Endothelial cell of umbilical vein (primary cell): ENCODE data around the gene OSBPL5. TPM values are rescaled to one million over a fixed set of nuclear protein-coding genes. Genes with fewer than 3 reads are reported as not detected.
A peak's percentile ranks its signal among the peaks of the same experiment; 100 is the strongest.

ENCODE experiments used
- BruUV-seq: library from RNA; stranded (reverse); fragments of 400-500 nt; replicated peaks from 2 replicates; lab custom pipeline; 2021; lab: Mats Ljungman, UMichigan
- CTCF ChIA-PET: fragments of 300-600, 350-600 bp; sonication (Branson Sonifier 250); formaldehyde crosslinking; loops from one replicate; lab custom pipeline; 2021; ENCODE audit warnings: antibody characterized with exemption, inconsistent platforms; lab: Charles Lee
- POLR2A ChIA-PET: fragments of 300-600, 350-600 bp; sonication (Branson Sonifier 250); formaldehyde crosslinking; loops from one replicate; lab custom pipeline; 2021; ENCODE audit warnings: antibody characterized with exemption, inconsistent platforms; lab: Charles Lee
- DNase-seq: peaks from one replicate; pipeline ENCODE4 v3.0.0-alpha.2; 2011; ENCODE audit warnings: low read depth, low spot score
- FAIRE-seq: peaks from 2 replicates; lab custom pipeline; 2011; peaks lifted over from hg19 to GRCh38; lab: Jason Lieb, UNC
- H2AFZ ChIP-seq: 2 replicates; pipeline ENCODE4 v1.6.0; 2012; ENCODE audit warnings: low read depth, low read length, control low read depth, inconsistent platforms
- H3K27ac ChIP-seq: 2 replicates; pipeline ENCODE4 v1.5.1; 2011; ENCODE audit warnings: low read depth, mild to moderate bottlenecking, control low read depth, low read length, moderate library complexity; ENCODE audit not compliant: insufficient read depth
- H3K27me3 ChIP-seq, 2 experiments: 2 replicates each; pipeline versions ENCODE4 v1.6.0 to v1.6.1; 2011; ENCODE audit warnings: low read length in 2 of 2, mixed read lengths in 1 of 2; ENCODE audit not compliant: control insufficient read depth in 2 of 2, insufficient read depth in 2 of 2
- H3K36me3 ChIP-seq, 2 experiments: 2 replicates in 1 of 2; 3 replicates in 1 of 2; pipeline ENCODE4 v1.5.1; 2011; ENCODE audit warnings: low read length in 2 of 2, mild to moderate bottlenecking in 1 of 2, moderate library complexity in 1 of 2; ENCODE audit not compliant: control insufficient read depth in 2 of 2, insufficient read depth in 2 of 2; ENCODE audit errors: extremely low read depth in 1 of 2
- H3K4me1 ChIP-seq: 3 replicates; pipeline ENCODE4 v1.5.1; 2011; ENCODE audit warnings: mild to moderate bottlenecking, low read length; ENCODE audit not compliant: control insufficient read depth, insufficient read depth; ENCODE audit errors: extremely low read depth
- H3K4me2 ChIP-seq: 2 replicates; pipeline ENCODE4 v1.6.1; 2011; ENCODE audit warnings: low read length, control low read depth, mixed read lengths; ENCODE audit not compliant: insufficient read depth
- H3K4me3 ChIP-seq, 3 experiments: fragments of 200-600 bp in 1 of 3; sonication (generic), shearing (Covaris generic) in 1 of 3; replicated peaks in 1 of 3; 2 replicates each; pipeline ENCODE4 v1.5.1; 2011 to 2016; ENCODE audit warnings: control low read depth in 3 of 3, low read length in 3 of 3, mild to moderate bottlenecking in 2 of 3, inconsistent platforms in 1 of 3, low read depth in 1 of 3, moderate library complexity in 1 of 3; ENCODE audit not compliant: insufficient read depth in 1 of 3
- H3K79me2 ChIP-seq: 2 replicates; pipeline ENCODE4 v1.6.0; 2012; ENCODE audit warnings: low read length, inconsistent platforms; ENCODE audit not compliant: control insufficient read depth, insufficient read depth
- H3K9ac ChIP-seq: replicated peaks from 2 replicates; pipeline ENCODE3; 2011; ENCODE audit warnings: low read length, control low read depth; ENCODE audit not compliant: insufficient read depth; ENCODE audit errors: extremely low read depth
- H3K9me1 ChIP-seq: replicated peaks from 3 replicates; pipeline ENCODE4 v1.6.0; 2011; ENCODE audit warnings: mild to moderate bottlenecking, low read length; ENCODE audit not compliant: control insufficient read depth, insufficient read depth; ENCODE audit errors: extremely low read depth
- H3K9me3 ChIP-seq: replicated peaks from 2 replicates; pipeline ENCODE4 v1.5.1; 2012; ENCODE audit warnings: low read length, inconsistent platforms; ENCODE audit not compliant: control insufficient read depth, insufficient read depth
- H4K20me1 ChIP-seq: replicated peaks from 2 replicates; pipeline ENCODE3; 2011; ENCODE audit warnings: mild to moderate bottlenecking, low read length; ENCODE audit not compliant: control insufficient read depth, insufficient read depth; ENCODE audit errors: extremely low read depth
- MYC ChIP-seq: IDR thresholded peaks from one replicate; pipeline ENCODE4 v1.6.1; 2011; ENCODE audit warnings: mild to moderate bottlenecking, low read depth, low read length
- dilution Hi-C: fragments of 300-500 bp; cut with MboI; formaldehyde crosslinking; loops from one replicate; pipeline ENCODE4 v1.15.0; 2019; ENCODE audit warnings: low sequenced_read_pairs; ENCODE audit not compliant: extremely low pct_ligation_motif_present
- intact Hi-C: fragments of 100-400 bp; cut with micrococcal nuclease; formaldehyde crosslinking; loops from one replicate; pipeline ENCODE4 v1.10.0; 2022
- polyA plus RNA-seq, 4 experiments: library from polyadenylated mRNA; depleted of rRNA in 3 of 4; stranded (reverse) in 3 of 4; unstranded in 1 of 4; fragments of >200 nt; gene quantifications; 2 replicates each; pipeline versions ENCODE4 v1.2.1 to v1.2.3, GENCODE V29; 2011 to 2012; ENCODE audit warnings: missing spikeins in 1 of 4
- total RNA-seq: library from RNA; stranded (reverse); gene quantifications from 2 replicates; pipeline ENCODE4 v1.2.3, GENCODE V29; 2021
- TF ChIP-seq, protein P1 (sequence below), 2 donors: IDR thresholded peaks; 1 replicate in 1 of 2; 2 replicates in 1 of 2; pipeline ENCODE4 v1.5.1; 2011; ENCODE audit warnings: low read length in 2 of 2, mild to moderate bottlenecking in 2 of 2, moderate library complexity in 2 of 2, control low read depth in 1 of 2, inconsistent platforms in 1 of 2, low read depth in 1 of 2; ENCODE audit not compliant: insufficient read depth in 1 of 2; ENCODE audit errors: extremely low read depth in 1 of 2

OSBPL5 gene
- total and polyA plus RNA-seq, 2 donors (not counting 3 experiments of a cell fraction or from before 2014, with no cell fraction given) = 8.7 to 37.7 TPM

DNA sequence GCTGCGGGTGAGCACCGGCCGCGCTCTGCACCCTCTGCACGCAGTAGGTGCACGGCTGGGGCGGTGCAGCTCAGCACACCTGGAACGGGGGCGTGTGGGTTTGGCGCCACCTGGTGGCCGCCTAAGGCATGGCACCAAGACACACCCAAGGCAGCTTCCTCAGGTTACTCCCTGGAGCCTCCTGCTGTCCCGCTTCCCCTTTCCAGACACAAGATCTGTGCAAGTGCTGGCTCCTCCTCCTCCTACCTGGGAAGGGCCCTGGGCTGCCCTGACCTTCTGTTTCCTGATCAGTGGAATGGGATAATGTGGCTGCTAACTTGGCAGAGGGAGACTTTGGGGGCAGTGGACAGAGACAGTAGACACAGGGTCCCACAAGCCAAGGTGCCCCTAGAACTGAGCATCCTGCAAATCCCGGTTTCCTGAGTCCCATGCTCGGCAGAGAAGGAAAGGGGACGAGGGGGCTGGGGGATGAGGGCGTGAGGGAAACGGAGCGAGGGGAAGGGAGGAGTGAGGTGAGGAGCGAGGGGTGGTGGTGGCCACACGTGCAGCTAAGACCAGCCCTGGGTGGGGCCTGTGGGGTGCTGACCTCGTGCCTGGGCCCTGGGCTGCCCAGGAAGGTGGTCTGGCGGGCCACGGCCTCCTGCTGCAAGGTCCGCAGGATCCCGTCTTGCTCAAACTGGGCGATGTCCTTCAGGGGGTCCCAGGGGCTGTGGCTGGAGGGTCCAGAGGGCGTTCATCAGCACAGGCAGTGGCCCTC lies 73.1 kb downstream of the OSBPL5 start:
- Histone ChIP-seq H3K27ac (no peak overlapping the region), H4K20me1 (no peaks in the 10 kb centered on the region), H3K9ac (no peak overlapping the region), H3K9me3 (no peaks in the 10 kb centered on the region), H3K4me1 (peaks cover 21% of the 10 kb centered on the region), H3K79me2 (no peaks in the 10 kb centered on the region), H2AFZ (no peak overlapping the region), H3K9me1 (no peaks in the 10 kb centered on the region), H3K36me3 (no peaks in the 10 kb centered on the region), H3K4me2 (no peak overlapping the region), H3K27me3 (no peaks in the 10 kb centered on the region), H3K4me3 (no peak overlapping the region)
- dilution Hi-C loops = no loop called here
- TF ChIP-seq, protein P1, sequence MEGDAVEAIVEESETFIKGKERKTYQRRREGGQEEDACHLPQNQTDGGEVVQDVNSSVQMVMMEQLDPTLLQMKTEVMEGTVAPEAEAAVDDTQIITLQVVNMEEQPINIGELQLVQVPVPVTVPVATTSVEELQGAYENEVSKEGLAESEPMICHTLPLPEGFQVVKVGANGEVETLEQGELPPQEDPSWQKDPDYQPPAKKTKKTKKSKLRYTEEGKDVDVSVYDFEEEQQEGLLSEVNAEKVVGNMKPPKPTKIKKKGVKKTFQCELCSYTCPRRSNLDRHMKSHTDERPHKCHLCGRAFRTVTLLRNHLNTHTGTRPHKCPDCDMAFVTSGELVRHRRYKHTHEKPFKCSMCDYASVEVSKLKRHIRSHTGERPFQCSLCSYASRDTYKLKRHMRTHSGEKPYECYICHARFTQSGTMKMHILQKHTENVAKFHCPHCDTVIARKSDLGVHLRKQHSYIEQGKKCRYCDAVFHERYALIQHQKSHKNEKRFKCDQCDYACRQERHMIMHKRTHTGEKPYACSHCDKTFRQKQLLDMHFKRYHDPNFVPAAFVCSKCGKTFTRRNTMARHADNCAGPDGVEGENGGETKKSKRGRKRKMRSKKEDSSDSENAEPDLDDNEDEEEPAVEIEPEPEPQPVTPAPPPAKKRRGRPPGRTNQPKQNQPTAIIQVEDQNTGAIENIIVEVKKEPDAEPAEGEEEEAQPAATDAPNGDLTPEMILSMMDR (IDR thresholded peaks at IDR 0.05; ENCODE audit: extremely low read depth in 1 of 2, insufficient read depth in 1 of 2, low read depth in 1 of 2, low read length in 2 of 2) = peak; percentile 98 to 99
- no peak for TF ChIP-seq MYC
- DNase-seq (peak; percentile 59), FAIRE-seq (peak; percentile 66)
- POLR2A ChIA-PET = interaction anchor here (0.6 to 0.8 kb wide), 2 partner anchors 42 to 692 kb away, joined by 4 read pairs; partner anchors contain the start of gene TSSC4
- CTCF ChIA-PET = interaction anchor here (0.6 to 5.7 kb wide), 60 partner anchors 8 to 560 kb away, joined by 3 to 183 read pairs (median 5); partner anchors contain the start of genes CARS1, MRGPRG, NAP1L4 and OSBPL5
- intact Hi-C loops = loop anchor here (1.0 to 10.0 kb wide), 3 partner anchors 42 to 557 kb away; no protein-coding TSS in a partner anchor
- BruUV-seq = no TSS peak
